Activated naive CD8-positive, alpha-beta T cell treated with anti-CD3 and anti-CD28 coated beads for 36 hours (primary cell): Measurements from ENCODE around the gene TMEM35A. TPM values are rescaled to one million over a fixed set of nuclear protein-coding genes. Genes with fewer than 3 reads are reported as not detected.

Experiments used
- DNase-seq: peaks from one replicate; pipeline ENCODE4 v3.0.0; 2021
- H3K27ac Mint-ChIP-seq: one replicate; pipeline ENCODE4 v1.8.0; 2022; ENCODE audit warnings: mild to moderate bottlenecking, moderate library complexity, mixed read lengths
- H3K27me3 Mint-ChIP-seq: one replicate; pipeline ENCODE4 v1.8.0; 2022; ENCODE audit warnings: mild to moderate bottlenecking, mixed read lengths
- H3K36me3 Mint-ChIP-seq: one replicate; pipeline ENCODE4 v1.8.0; 2021; ENCODE audit warnings: mild to moderate bottlenecking, mixed read lengths
- H3K4me1 Mint-ChIP-seq: one replicate; pipeline ENCODE4 v1.8.0; 2021; ENCODE audit warnings: mixed read lengths
- H3K4me3 Mint-ChIP-seq: one replicate; pipeline ENCODE4 v1.8.0; 2022; ENCODE audit warnings: mild to moderate bottlenecking, moderate library complexity, mixed read lengths
- H3K9me3 Mint-ChIP-seq: one replicate; pipeline ENCODE4 v1.8.0; 2022; ENCODE audit warnings: mixed read lengths
- total RNA-seq, 2 experiments: library from RNA; stranded (reverse); gene quantifications; one replicate each; pipeline ENCODE4 v1.2.3, GENCODE V29; 2021

Gene TMEM35A
- total RNA-seq, 2 experiments from 2014 or later: not detected

DNA sequence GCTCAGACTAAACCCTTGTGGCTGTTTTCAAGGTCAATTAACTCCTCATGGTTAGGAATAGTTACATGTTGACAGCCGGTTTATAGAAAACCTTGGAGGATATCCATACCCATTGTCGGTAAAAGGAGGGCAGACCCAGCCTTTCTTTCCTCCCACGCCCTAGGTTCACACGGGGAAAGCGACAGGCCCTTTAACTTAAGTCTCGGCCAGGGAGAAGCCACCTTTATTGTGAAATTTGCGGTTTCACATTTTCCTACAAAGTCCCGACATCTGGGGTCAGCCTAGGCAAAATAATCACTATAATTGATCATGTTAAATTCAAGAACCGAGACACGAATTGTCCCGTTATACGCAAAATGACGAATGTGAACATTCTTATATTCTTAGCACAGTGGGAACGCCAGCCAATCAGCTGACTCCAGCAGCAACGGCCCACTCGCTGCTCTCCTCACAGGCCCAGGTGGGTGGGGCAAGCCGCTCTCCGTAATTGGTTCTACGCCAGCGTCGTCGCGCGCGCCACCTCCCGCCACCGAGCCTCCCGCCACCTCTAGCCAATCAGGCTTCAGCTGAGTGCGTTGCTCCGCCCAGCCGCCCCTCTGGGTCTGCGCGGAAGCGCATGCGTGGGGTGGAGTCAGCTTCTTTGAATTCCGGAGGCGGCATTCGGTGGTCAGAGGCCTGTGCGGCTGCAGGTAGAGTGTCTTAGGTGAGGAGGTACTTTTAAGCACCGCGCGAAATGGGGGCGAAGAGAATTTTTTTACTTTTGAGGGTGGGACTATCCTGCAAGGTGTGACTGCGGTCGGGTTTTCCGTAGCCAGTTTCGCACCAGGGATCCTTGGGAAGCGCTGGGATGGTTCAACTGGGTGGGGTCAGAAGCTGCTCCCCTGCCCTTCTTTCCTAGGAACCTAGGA lies 19.1 kb downstream of the TMEM35A start, which contains the start of gene CENPI:
Gene CENPI, plus strand, starts transcription at position 659 of the 908 bp plus-strand sequence. CDS start 2,867 bp downstream, outside the sequence.
- peaks cover 10% of the 10 kb centered on the region for H3K4me1 Mint-ChIP-seq
- peaks cover 9% of the 10 kb centered on the region for H3K36me3 Mint-ChIP-seq
- H3K27me3 Mint-ChIP-seq: no peaks in the 10 kb centered on the region
- H3K27ac Mint-ChIP-seq: peak within 1 kb of the TSS; percentile 83
- peak within 1 kb of the TSS; percentile 90 for H3K4me3 Mint-ChIP-seq
- peak; percentile 93 for DNase-seq
- no peaks in the 10 kb centered on the region for H3K9me3 Mint-ChIP-seq

DNA sequence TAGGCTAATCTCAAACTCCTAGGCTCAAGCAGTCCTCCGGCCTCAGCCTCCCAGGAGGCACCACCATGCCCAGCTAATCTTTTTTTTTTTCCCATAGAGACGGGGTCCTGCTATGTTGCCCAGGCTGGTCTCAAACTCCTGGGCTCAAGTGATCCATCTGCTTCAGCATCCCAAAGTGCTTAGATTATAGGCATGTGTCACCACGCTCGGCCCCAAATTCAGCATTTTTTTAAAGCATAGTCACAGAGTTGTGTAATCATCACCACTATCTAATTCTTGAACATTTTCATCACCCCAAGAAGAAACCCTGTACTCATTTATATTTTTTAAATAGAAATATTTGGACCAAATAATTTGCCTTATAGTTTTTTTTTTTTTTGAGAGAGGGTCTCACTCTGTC lies 29.6 kb downstream of the TMEM35A start:
- no peak overlapping the region for H3K4me3 Mint-ChIP-seq
- no peak for DNase-seq
- no peaks in the 10 kb centered on the region for H3K4me1 Mint-ChIP-seq
- H3K36me3 Mint-ChIP-seq: peaks cover 9% of the 10 kb centered on the region
- no peaks in the 10 kb centered on the region for H3K27me3 Mint-ChIP-seq
- H3K9me3 Mint-ChIP-seq: no peaks in the 10 kb centered on the region
- H3K27ac Mint-ChIP-seq: no peak overlapping the region

DNA sequence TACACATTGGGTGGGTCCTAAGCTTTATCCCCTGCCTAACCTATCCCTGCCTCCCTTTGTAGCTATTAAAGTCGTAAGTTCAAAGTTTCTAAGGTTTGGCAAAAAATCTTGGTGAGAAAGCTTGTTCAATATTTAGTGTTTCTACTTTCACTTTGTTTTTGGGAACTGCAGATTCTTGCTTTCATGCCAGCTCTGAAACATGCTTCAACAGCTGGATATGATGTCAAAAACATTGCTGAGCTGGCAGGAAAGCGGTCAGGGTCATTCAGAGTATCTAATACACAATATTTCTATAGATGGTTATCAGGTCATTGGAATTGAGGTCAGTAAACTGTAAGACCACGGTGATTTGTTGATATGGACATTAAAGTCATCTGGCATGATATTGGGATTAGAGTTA lies 39.0 kb downstream of the TMEM35A start:
- H3K27me3 Mint-ChIP-seq: no peaks in the 10 kb centered on the region
- H3K9me3 Mint-ChIP-seq: no peaks in the 10 kb centered on the region
- peaks cover 19% of the 10 kb centered on the region for H3K36me3 Mint-ChIP-seq
- H3K4me1 Mint-ChIP-seq: no peaks in the 10 kb centered on the region
- no peak for DNase-seq
- H3K27ac Mint-ChIP-seq: no peak overlapping the region
- H3K4me3 Mint-ChIP-seq: no peak overlapping the region

DNA sequence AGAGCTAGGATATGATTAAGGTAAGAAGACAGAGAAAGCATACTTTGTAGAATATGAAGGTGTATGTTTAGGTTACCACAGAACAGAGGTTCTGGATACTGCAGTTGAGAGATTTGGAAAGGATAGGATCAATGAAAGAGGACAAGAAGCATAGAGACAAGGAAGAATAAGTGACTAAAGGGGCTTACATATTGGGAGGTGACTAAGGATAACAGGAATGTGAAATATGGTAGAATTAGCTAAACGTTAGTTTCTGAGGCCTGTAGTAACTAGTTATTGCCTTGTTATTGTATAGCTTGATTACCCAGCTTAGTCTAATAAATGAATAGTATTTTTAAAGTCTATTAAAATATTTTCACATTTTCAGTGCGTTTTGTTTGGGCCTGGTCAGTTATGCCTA lies 57.6 kb downstream of the TMEM35A start:
- Mint-ChIP-seq H3K4me3 (no peak overlapping the region), H3K9me3 (no peaks in the 10 kb centered on the region), H3K27me3 (no peaks in the 10 kb centered on the region), H3K36me3 (peaks cover 26% of the 10 kb centered on the region), H3K27ac (peak overlapping the region; percentile 59), H3K4me1 (no peaks in the 10 kb centered on the region)
- DNase-seq: no peak

Other genes with a start within 250 kb of the TMEM35A start
- not detected for gene NOX1, start 204.5 kb upstream of the TMEM35A start, total RNA-seq
- gene XKRX, start 150.0 kb upstream of the TMEM35A start, total RNA-seq: under 1 TPM; 0.41 to 0.60 TPM
- gene ARL13A, start 109.2 kb upstream of the TMEM35A start, total RNA-seq: not detected
- 10 to 100 TPM; 19.7 to 21.2 TPM for gene TRMT2B, start 26.8 kb upstream of the TMEM35A start, total RNA-seq
- gene CENPI, start 19.3 kb downstream of the TMEM35A start, total RNA-seq: 10 to 100 TPM; 14.4 to 14.7 TPM
- gene DRP2, start 140.9 kb downstream of the TMEM35A start, total RNA-seq: under 1 TPM; 0.18 to 0.23 TPM
- gene TAF7L, start 212.5 kb downstream of the TMEM35A start, total RNA-seq: not detected